ENCODE data around the gene TTC28.

- TF ChIP-seq, protein P1, sequence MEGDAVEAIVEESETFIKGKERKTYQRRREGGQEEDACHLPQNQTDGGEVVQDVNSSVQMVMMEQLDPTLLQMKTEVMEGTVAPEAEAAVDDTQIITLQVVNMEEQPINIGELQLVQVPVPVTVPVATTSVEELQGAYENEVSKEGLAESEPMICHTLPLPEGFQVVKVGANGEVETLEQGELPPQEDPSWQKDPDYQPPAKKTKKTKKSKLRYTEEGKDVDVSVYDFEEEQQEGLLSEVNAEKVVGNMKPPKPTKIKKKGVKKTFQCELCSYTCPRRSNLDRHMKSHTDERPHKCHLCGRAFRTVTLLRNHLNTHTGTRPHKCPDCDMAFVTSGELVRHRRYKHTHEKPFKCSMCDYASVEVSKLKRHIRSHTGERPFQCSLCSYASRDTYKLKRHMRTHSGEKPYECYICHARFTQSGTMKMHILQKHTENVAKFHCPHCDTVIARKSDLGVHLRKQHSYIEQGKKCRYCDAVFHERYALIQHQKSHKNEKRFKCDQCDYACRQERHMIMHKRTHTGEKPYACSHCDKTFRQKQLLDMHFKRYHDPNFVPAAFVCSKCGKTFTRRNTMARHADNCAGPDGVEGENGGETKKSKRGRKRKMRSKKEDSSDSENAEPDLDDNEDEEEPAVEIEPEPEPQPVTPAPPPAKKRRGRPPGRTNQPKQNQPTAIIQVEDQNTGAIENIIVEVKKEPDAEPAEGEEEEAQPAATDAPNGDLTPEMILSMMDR (IDR thresholded peaks at IDR 0.05) = no peak
- no peak for TF ChIP-seq POLR2A (IDR thresholded peaks at IDR 0.05)
Measured at GRCh38 chr22:28630177-28630574, 49.5 kb downstream of the TTC28 start.
